ENCODE measurements around the gene C9orf72.
A peak's percentile ranks its signal among the peaks of the same experiment; 100 is the strongest.

C9orf72 gene, protein sequence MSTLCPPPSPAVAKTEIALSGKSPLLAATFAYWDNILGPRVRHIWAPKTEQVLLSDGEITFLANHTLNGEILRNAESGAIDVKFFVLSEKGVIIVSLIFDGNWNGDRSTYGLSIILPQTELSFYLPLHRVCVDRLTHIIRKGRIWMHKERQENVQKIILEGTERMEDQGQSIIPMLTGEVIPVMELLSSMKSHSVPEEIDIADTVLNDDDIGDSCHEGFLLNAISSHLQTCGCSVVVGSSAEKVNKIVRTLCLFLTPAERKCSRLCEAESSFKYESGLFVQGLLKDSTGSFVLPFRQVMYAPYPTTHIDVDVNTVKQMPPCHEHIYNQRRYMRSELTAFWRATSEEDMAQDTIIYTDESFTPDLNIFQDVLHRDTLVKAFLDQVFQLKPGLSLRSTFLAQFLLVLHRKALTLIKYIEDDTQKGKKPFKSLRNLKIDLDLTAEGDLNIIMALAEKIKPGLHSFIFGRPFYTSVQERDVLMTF

DNA sequence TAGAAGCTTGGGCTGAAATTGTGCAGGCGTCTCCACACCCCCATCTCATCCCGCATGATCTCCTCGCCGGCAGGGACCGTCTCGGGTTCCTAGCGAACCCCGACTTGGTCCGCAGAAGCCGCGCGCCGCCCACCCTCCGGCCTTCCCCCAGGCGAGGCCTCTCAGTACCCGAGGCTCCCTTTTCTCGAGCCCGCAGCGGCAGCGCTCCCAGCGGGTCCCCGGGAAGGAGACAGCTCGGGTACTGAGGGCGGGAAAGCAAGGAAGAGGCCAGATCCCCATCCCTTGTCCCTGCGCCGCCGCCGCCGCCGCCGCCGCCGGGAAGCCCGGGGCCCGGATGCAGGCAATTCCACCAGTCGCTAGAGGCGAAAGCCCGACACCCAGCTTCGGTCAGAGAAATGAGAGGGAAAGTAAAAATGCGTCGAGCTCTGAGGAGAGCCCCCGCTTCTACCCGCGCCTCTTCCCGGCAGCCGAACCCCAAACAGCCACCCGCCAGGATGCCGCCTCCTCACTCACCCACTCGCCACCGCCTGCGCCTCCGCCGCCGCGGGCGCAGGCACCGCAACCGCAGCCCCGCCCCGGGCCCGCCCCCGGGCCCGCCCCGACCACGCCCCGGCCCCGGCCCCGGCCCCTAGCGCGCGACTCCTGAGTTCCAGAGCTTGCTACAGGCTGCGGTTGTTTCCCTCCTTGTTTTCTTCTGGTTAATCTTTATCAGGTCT lies at the start of gene C9orf72:
TSS of gene C9orf72 (minus strand) at position 564 of the 716 bp plus-strand sequence. CDS start 6,361 bp downstream, outside the sequence.
- DNase-seq (ENCODE audit: low spot score), result peak; percentile 82

DNA sequence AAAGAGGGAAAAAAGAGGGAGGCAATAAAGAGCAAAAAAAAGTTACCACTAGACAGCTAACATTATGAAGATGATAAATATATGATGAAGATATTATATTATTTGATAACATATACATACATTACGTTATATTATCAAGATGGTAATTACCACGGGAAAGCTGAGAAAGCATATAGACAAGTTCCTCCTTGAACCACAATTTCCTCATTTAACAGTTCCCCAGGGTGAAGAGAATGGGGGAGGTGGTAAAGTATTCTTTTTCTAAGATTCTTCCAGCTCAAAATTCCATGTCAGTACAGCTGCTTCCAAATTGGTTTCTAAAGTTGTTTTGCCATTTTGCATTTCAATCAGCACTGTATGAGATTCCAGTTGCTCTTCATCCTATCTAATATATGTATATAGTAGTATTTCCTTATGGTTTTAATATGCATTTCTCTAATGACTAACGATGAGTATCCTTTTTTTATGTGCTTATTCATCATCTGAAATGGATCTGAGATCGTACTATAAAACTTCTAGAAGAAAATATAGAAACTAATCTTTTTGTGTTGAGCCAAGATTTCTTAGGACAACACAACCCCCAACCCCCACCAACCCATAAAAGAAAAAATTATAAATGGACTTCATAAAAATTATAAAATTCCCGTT lies 49.5 kb upstream of the C9orf72 start:
- no peak for DNase-seq (ENCODE audit: low spot score)

DNA sequence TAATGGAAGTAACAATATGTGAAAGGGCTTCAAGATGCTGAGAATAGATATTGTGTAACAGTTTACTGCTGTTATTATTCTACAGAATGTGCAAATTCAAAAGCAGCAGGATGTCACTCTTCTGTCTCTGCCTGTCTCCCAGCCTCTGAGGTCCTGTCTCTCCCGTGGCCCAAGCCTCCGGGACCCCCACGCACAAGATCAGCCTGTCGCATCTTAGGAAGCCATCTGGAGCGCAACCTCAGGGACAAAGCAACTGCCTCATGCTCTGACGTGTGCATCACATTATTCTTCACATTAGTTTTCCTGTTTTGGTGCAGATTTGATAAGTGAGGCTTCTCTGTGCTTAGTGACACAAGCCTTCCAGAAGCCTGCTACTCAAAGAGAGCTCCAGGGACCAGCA lies 46.5 kb upstream of the C9orf72 start:
- no peak for DNase-seq (ENCODE audit: low spot score)

DNA sequence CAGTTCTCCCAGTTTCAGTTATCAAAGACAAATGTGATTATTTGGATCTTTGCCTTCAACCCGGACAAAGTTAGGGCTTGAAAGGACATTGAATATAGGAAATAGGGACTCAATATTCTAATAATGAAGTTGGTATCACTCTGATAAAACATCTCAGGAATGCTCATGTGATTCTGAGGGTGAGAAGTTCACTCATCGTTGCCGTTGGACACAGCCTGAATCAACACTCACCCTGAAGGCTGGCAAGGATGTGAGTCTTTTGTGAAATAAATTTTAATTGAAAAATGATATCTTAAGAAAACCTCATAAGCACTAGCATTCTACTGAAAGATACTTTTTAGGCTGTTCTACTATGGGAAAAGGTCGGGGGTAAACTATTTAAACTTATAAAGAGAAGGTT lies 44.8 kb upstream of the C9orf72 start:
- no peak for DNase-seq (ENCODE audit: low spot score)

DNA sequence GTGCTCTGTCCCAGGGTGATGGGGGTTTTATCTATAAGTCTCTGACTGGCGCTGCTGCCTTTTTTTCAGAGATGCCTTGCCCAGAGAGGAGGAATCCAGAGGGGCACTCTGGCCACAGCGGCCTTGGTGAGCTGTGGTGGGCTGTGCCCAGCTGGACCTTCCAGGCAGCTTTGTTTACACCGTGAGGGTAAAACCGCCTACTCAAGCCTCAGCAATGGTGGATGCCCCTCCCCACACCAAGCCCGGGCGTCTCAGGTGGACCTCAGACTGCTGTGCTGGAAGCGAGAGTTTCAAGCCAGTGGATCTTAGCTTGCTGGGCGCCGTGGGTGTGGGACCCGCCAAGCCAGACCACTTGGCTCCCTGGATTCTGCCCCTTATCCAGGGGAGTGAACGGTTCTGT lies 41.3 kb upstream of the C9orf72 start:
- DNase-seq (ENCODE audit: low spot score), result no peak

DNA sequence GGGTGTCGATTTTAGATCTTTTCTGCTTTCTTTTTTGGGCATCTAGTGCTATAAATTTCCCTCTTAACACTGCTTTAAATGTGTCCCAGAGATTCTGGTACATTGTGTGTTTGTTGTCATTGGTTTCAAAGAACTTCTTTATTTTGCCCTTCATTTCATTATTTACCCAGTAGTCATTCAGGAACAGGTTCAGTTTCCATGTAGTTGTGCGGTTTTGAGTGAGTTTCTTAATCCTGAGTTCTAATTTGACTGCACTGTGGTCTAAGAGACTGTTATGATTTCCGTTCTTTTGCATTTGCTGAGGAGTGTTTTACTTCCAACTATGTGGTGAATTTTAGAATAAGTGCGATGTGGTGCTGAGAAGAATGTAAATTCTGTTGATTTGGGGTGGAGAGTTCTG lies 38.8 kb upstream of the C9orf72 start:
- DNase-seq (ENCODE audit: low spot score), result peak; percentile 47

DNA sequence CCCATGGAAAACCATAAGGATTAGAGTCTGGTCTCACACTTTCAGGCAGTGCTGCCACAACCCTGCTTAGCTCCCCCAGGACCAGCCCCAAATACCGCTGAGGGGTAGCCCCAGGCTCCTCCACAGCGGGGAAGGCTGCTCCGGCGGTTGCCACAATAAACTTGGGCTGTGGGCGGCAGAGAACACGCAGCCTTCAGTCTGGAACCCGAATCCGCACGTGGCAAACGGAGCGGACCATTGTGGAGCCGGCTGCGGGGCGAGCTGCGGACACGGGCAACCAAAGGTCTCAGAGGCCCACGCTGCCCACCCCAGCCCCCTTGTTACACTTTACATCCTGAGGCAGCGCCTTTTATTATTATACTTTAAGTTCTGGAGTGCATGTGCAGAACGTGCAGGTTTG lies 37.3 kb upstream of the C9orf72 start:
- no peak for DNase-seq (ENCODE audit: low spot score)

DNA sequence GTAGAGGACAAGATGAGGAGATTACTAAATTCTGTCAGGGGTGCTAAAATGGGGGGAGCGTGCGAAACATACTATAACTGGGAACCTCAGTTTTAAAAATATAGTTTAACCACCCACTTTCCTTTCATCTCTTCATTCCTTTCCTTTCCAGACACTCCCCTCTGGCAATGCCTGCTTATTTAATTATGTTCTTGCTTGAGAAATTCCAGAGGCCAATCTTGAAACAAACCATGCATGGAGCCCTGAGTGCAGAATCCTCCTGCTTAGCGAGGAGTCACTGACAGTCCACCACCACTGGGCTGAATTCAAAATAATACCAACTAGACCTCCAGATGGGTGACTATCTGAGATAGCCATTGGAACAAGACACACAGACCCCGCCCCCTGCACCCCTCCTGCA lies 29.7 kb upstream of the C9orf72 start:
- DNase-seq (ENCODE audit: low spot score), result no peak

DNA sequence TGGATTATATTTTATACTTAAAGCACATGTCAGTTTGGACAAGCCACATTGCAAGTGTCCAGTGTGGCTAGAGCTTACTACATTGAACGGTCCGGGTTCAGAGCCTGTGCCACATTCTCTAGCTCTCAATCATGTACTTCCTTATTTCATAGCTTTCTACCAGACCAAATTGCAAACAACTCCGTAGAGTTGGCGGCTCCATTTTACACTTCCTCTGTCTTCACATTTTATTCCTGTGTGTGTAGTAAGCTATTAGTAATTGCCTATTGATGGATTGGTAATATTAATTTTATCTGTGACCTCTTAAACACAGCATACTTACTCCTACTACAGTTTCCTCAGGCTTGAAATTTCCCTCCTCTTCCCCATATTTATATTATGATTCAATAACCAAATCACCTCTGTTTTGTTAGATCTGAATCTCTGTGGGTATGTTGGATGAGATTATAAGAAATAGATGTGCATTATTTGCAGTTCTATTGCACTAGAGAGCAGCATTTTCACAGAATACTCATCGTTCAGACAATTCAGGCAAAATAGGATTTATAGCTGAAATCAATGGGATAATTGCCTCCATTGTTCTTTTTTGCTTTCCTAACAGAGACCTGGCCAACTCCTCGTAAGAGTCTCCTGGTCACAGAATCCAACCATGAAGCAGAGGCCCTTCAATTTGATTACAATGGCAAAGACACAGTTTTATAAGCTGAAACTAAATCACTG lies 29.0 kb upstream of the C9orf72 start:
- no peak for DNase-seq (ENCODE audit: low spot score)

DNA sequence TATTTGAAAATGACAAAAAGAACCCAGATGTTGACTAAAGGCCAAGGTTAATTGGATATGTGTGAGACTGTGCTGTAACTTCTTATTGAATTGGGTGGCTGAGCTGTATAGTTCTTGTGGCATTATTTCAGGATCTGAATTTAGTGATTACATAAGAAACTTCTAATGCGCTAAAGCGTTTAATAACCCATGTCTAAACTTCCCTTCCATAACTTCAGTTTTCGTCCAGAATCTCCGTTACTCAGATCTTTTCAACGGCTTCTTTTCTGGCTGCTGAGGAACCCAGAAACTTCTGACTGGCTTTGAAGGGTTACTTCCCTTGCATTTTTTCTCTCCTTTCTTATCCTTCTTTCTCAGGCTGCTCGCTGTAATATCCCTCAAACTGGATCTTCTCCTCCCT lies 28.1 kb upstream of the C9orf72 start:
- no peak for DNase-seq (ENCODE audit: low spot score)

DNA sequence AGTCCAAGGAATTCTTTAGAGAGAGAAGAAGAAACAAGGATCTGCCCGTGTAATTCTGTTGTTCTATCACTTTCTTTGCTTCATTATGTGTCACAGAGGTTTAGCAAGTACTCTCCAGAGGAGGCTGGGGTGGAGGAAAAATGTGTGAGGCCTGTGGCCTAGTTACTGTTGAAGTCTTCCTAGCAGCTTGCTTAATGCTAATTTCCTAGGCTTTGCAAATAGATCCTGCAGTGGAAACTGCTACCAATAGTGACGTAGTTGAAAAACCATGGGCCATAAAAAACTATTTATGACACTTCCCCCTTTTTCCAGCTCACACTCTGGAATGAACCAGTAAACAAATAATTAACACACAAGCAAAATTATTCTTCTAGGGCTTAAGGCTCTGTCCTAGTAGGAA lies 27.0 kb upstream of the C9orf72 start:
- no peak for DNase-seq (ENCODE audit: low spot score)

DNA sequence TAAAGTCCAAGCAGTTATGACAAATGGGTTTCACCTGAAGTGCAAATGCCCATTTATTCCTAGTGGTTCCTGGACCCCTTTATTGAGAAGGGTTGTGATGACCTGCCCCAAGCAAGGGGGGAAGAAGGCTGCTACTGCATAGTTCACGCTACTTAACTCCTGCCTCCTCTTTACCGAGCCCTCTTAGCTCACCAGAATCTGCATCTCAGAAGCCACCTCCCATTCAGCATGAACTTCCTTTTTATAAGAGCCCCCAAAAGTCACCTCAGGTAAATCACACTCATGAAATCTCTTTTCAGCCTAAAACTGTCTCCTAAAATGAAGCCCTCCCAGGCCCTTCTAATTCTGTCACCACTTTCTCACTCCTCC lies 26.6 kb upstream of the C9orf72 start:
- DNase-seq (ENCODE audit: low spot score), result no peak

DNA sequence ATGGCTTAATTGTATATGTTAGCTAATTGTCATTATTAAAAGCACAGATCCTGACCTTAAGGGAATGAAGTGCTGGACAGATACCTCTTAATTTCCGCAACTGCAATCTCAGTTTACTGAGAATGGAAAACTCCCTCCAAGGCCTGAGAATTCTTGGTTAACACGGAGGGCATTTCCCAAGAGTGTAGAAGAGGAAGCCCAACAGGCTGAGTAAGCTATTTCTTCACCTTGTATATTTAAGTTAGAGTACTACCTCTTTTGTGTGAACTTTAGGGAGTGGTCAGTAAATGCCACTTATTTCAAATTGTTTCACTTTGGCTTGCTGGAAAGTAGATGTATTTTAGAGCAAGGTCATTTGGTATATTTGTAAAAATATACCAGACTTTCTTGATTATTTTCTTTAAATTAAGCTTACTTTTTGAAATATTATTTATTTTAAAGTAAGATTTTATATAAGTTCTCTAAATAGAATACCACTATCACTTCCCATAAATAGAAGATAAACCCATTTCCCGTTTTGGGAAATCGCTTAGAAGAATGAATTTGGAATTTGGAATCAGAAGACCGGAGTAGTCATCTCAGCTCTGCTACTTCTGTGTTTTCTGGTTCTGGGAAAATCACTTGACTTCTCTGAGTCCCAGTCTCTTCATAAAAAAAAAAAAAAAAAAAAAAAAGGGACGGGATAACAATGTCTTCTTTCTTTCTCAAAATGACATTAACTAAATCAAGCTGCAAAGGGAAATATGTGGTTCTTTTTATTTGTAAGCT lies 26.0 kb upstream of the C9orf72 start:
- no peak for DNase-seq (ENCODE audit: low spot score)

DNA sequence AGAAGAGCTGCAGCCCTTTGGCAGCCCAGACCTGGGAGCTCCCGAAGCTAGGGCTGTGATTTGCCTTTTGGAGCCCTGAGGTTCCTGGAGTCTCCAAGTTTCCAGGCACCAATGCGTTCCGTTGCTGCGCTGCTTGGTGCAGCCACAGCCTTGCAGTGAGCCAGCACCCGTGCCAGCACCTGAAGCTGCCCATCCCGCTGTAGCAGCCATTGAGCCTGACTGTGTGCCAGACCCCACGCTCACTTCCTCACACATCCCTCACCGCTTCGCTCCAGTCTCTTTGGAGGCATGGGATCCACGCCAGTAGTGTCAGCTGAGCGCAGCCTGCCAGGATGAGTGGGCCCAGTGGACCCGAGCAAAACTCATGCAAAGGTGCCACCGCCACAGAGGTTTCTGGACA lies 22.5 kb upstream of the C9orf72 start:
- DNase-seq (ENCODE audit: low spot score), result no peak

DNA sequence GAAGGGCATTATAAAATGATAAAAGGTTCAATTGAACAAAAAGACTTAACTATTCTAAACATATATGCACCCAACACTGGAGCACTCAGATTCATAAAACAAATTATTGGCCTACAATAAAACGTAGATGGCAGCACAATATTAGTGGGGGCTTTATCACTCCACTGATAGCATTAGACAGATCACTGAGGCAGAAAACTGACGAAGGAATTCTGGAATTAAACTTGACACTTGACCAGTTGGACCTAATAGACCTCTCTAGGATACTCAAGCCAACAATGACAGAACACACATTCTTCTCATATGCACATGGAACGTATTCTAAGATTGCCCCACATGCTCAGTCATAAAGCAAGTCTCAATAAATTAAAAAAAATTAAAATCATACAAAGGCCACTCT lies 18.4 kb upstream of the C9orf72 start:
- no peak for DNase-seq (ENCODE audit: low spot score)

DNA sequence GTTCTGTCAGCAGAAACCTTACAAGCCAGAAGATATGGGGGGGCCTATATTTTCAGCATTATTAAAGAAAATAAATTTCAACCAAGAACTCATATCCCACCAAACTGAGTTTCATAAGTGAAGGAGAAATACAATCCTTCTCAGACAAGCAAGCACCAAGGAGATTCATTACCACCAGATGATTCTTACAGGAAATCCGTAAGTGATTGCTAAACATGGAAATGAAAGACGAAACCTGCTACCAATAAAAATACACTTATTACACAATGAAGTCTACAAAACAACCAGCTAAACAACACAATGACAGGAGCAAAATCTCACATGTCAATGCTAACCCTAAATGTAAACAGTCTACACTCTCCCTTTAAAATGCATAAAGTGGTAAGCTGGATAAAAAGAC lies 17.8 kb upstream of the C9orf72 start:
- no peak for DNase-seq (ENCODE audit: low spot score)

DNA sequence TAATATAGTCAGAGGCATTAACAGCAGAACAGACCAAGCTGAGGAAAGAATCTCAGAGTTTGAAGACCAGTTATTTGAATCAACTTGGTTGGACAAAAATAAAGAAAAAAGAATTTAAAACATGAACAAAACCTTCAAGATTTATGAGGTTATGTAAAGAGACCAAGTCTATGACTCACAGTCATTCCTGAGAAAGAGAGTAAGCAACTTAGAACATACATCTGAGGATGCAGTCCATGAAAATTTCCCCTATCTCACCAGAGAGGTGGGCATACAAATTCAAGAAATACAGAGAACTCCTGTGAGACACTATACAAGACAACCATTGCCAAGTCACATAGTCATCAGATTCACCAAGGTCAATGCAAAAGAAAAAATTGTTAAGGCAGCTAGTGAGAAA lies 17.4 kb upstream of the C9orf72 start:
- no peak for DNase-seq (ENCODE audit: low spot score)

DNA sequence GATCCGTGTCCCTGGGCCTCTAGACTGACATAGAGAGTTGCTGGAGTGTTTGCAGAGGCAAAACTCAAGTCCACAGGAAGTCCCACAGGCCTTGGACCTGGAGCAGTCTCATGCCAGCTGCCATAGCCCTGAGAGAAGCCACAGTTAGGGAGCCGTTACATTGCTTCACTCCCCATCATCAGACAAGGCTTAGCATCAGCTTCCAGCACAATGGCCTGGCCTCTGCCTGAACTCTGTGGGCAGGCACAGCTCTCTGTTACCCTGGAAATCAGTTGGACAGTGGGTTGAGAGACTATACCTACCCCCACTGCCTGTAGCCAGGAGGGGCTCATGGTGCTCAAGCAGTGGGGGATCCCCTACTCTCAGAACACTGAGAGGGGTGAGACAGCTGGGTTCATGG lies 16.2 kb upstream of the C9orf72 start:
- no peak for DNase-seq (ENCODE audit: low spot score)

DNA sequence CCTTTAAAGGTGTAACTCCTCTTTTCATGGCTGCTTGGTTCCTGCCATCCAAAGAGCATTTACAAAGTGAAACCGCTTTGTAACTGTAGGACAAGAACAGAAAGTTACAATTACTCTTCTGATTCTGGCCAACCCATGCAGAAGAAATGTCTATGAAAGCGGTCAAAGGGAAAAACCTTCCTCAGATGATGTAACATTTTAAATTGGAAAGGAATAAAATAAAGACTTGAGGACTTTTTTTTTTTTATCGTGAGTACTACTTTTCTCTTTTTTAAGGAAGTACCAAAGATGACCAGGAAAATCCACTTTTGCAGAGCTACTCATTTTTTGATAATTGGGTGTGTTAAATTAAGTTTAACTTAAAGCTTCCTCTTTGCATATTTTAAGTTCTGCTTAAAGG lies 13.0 kb upstream of the C9orf72 start:
- no peak for DNase-seq (ENCODE audit: low spot score)

DNA sequence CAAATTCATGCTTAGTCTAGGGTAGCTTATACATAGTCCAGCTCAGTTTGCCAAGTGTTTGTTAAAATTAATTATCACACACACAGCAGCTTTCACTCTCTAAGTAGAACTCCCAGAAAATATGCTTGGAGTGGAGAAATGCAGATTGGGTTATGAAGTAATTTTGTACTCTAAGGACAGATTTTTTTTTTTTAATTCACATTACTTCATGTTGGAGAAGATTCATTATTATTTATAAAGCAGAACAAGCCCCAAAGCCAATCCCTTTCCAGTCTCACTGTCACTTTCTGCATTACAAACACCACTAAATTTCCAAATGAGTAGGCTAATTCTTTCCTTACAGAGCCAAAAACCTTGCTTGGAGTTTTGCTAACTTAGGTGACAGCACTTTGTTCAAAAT lies 11.7 kb upstream of the C9orf72 start:
- DNase-seq (ENCODE audit: low spot score), result no peak

DNA sequence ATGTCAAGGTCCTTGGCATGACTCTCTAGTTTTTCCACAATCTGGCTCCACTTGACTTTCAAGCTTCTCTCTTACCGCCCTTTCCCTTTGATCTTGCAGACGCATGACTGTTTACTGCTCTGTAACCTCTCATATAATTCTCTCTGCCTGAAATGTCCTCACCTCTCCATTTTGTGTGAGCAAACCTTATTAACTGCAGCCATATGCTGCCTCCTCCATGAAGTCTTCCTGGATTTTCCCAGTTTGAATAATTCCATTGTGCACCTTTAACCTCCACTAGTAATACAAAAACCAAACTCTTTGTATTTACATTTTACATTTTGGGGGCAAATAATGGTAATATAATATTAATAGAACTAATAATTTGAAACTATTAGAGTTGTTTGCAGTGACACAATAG lies 9.5 kb upstream of the C9orf72 start:
- no peak for DNase-seq (ENCODE audit: low spot score)

DNA sequence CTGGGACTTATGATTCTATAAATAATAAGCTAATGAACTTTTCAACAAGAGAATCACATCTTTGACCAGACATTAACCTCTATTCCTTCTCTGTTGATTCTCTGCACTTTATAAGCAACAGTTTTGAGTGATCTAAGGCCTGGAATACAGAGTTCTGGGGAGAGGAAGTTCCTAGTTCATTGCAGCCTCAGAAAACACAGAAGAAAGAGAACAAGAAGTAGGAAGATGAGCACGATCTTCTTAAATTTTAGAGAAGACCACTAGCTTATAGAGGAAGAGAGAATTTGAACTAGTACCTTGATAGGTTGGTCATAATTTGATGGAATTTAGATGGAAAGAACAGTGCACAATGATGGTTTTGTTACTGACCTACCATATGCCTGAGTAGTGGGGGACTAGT lies 8.5 kb upstream of the C9orf72 start:
- DNase-seq (ENCODE audit: low spot score), result no peak

All from activated CD4-positive, alpha-beta T cell treated with anti-CD3 and anti-CD28 coated beads, Interleukin-2, Interleukin-4, amounts not matched to agents 100 ng/mL and 50 ng/mL, durations not matched to agents 16 hours and 8 hours (primary cell).